Stimulated activated CD4-positive, alpha-beta T cell treated with anti-CD3 and anti-CD28 coated beads, Interleukin-15, amount 100 ng/mL, for 24 hours (primary cell): ENCODE data around the gene TRIM15.
"Not testable (repeated sequence)": the region's sequence is repeated elsewhere in the genome, so short reads cannot be mapped to it uniquely, and the experiment has no call there.

ENCODE experiments used
- DNase-seq: peaks from one replicate; pipeline ENCODE4 v3.0.0-alpha.2; 2020

Gene TRIM15

GRCh38 chr6:30163090-30163917 is at the start of gene TRIM15:
Gene TRIM15, plus strand, starts transcription at chr6:30163546. Its CDS starts 139 bp downstream, at chr6:30163685.
- peak; percentile 80 for DNase-seq

GRCh38 chr6:30113841-30114240 is 49.5 kb upstream of the TRIM15 start:
- no peak for DNase-seq

DNA sequence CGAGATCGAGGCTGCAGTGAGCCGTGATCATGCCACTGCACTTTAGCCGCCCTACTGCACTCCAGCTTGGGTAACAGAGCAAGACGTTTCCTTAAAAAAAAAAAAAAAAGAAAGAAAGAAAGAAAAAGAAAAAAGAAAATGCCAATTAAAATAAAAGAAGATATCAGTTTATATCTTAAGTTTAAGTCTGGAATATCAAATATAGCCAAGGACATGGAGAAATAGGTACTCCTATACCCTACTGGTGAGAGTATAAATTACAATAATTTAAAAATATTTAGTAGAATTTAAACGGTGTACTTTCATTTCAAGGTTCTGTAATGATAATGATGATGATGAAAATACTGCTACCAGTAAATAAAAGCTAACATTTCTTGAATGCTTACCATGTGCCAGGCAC is 46.6 kb upstream of the TRIM15 start:
- DNase-seq: no peak

DNA sequence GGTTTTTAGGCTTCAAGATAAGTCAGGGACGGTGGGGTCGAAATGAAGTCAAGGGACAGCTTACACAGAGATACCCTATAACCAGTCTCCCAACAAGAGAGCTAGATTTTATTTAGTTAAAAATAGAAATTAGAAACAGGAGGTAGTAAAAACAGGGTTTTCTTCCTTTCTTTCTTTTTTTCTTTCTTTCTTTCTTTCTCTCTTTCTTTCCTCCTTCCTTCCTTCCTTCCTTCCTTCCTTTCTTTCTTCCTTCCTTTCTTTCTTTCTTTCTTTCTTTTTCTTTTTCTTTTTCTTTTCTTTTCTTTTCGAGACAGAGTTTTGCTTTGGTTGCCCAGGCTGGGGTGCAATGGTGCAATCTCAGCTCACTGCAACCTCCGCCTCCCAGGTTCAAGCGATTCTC is 44.7 kb upstream of the TRIM15 start:
- not testable (repeated sequence) for DNase-seq

- DNase-seq: no peak
Measured at GRCh38 chr6:30121446-30122366, 41.6 kb upstream of the TRIM15 start.

- no peak for DNase-seq
Measured at GRCh38 chr6:30122515-30122914, 40.8 kb upstream of the TRIM15 start.

DNA sequence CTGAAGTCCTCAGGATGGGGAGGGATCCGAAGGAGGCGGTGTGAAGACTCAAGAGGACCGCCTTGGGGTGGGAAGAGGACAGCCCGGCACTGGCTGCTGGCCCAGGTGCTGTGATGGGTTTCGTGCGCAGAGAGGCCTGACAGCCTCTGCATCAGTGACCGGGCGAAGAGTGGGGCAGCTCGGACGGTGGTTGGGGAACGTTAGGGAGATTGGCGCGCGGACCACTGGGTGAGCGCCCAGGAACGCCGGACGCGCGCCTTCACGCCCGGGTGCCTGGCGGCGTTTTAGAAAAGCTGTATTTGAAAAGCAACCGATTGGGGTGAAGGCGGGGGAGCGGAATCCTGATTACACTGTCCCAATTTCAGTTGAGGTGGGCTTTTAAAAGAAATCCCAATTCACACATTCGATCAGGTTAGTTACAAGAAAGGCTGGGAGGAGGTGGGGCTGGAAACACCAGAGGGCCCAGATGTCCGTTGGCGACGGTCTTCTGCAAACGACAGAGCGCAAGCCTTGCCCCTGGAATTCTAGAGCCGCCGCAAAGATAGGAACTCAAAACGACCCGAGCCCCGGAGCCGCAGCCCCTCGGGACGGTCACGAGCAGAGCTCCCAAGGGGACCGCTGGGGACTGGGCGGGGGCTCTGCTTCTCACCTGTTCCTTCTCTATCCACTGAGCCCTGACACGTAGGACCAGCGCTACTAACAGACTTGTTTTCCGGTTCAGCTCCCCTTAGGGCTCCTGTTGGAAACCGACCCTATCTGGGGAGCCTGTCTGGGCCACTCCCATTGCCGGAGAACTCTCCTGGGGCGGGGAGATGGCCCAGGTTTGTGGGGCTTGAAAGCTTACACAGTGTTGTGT is 35.9 kb upstream of the TRIM15 start:
- DNase-seq: no peak

DNA sequence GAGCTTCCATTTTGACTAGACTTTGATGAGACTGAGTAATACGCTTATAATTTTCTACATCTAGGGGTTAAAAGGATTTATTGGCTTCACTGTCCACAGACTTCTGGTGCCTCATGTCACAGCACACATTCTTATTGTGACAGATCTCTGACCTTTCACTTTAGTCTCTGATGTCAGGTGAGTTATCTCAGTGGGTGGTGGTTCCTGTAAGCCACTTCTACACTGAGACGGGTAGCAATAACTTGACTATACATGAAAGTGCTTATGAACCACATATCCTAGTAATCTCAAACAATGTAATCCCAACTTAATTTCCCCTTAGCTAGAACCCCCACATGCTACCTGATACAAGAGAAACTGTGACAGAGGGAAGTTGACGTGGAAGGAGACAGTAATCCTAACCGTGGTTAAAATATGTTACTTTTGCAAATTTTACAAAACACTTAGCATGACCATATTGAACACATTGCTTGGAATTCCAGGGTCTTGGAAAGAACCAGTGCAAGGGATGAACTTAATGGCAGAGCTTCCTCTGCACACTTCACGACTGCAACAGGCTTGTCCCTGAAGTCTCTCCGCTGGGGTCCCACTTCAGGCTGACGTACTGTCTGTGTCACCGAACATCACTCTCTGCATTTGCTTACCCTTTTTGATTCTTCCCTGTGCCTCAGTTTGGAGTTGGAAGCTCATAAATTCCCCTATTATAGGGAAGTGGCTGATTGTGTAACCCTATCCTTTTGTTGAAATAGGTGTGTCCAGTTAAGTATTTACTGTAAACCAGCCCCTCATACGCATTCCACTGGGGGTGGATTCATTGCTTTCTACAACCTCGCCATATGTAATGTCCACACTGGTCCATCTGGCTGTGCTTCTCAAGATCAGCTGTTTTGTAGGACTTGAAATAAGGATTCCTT is 33.8 kb upstream of the TRIM15 start:
- no peak for DNase-seq

DNA sequence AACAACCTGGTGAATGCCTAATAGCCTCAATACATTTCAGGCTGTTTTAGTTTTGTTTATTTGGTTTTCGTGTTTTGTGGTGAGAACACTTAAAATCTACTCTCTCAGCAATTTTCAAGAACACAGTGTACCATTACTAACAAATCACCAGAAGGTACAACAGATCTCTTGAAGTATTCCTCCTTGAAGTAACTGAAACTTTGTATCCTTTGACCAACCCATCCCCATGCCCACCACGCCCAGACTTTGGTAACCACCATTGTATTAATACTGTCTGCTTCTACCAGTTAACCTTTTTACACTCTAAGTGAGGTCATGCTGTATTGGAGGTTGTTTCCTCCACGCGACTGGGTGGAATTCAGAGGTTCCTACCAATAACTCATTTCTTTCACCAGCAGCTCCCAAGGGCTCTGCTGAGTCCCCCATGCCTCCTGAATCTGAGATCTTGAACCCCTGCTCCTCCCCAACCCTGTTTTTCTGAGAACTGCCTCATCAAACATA is 33.1 kb upstream of the TRIM15 start:
- DNase-seq: no peak

DNA sequence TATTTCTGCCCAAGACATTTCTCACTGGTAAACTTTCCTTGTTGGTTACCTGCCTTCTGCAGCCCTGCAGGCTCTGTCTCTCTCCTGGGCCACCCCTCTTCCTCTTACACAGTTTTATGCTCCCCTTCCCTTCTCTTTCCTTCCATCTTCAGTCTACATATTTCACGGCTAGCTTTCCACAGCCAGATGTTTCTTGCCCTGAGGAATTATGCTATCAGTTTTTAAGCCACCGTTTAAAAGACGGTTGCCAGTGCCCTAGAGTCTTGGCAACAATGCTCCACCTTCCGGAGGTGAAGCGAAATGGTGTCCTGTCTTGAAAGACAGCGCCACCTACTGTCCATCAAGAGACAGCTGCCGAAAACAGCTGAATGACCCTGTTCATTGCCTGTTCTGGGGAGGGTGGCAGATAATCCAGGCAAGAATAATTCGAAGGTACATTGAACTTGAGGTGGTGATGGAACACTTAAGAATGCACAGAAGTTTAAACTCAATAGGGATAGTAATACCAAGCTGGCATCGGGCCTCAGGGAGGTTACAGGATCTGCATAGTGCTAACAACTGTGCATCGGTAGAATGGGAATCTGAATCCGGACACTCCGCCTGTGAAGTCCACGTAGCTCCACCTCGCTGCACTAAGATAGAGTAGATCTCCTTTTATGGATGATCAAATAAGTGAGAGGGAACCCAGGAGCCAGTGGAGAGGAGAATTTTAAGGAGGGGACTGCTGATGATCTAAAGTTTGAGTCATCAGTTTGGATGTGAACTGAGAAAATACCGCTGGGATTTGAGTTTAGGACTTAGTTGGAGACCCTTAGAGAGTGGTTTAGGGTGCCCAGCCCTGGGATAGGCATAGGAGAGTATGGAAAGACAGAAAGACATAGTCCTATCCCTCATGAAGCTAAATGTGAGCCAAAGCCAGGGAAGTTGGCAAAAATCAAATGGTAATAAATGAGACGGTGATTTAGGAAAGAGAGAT is 32.2 kb upstream of the TRIM15 start:
- peak; percentile 69 for DNase-seq

- DNase-seq: no peak
Measured at GRCh38 chr6:30131947-30132497, 31.3 kb upstream of the TRIM15 start.

GRCh38 chr6:30135147-30135546 is 28.2 kb upstream of the TRIM15 start:
- DNase-seq: no peak

DNA sequence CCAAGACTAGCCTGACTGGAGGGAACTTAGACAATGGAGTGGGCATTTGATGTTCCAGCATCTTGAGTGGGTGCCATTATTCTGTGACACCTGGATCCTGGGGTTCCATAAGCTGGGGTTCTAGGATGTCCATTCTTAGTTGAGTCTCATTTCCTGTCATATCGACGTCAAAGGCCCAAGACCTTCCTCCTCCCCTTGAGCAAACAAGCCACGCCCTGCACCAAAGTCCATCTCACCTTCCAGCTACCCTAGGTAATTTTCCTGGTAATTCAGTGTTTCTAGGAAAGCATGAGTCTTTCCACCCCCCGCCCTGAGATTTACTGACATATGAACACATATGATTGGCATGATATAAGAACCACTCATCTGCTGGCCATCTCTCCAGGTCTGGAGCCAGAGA is 27.6 kb upstream of the TRIM15 start, which contains the start of gene TRIM40:
TRIM40 (plus strand) TSS at position 384 of the 400 bp plus-strand sequence. CDS start 897 bp downstream, outside the sequence.
- DNase-seq: no peak

- no peak for DNase-seq
Measured at GRCh38 chr6:30136570-30137286, 26.6 kb upstream of the TRIM15 start.

- DNase-seq: not testable (repeated sequence)
Measured at GRCh38 chr6:30140240-30140639, 23.1 kb upstream of the TRIM15 start.

GRCh38 chr6:30142665-30143064 is 20.7 kb upstream of the TRIM15 start:
- no peak for DNase-seq

DNA sequence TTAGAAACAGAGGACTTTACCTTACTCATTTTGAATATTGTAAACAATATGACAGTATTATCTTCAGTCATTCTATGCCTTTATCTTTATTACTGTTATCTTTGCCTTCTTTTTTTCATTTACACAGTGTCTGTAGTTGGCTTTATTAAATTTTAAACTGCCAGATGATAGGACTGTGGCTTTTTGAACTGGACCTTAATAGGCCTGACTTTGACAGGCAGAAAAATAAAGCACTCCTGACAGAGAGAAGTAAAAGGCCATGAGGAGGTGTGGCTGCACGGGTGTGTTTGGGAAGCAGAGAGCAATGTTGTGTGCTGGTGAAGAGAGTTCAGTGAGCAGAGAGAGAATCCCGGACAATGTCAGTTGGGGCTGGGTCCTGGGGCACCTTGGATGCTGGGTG is 19.6 kb upstream of the TRIM15 start:
- no peak for DNase-seq

DNA sequence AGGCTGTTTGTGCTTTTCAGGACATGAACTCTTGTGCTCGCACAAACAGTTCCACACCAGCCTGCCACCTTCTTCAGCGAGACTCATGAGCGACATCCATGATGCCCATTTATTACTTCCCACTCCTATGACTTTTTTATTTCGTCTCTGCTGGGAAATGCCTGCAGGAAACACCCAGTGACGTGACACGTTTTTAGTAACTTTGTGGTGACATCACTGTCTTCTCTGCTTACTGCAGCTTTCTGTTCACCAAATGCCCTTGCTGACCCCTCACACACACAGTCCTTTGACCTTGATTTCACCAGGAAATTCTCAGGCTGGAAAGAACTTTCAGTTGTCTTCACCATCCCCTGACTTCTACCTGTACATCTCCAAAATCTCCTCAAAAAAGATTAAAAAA is 18.5 kb upstream of the TRIM15 start:
- DNase-seq: no peak

GRCh38 chr6:30145818-30146217 is 17.5 kb upstream of the TRIM15 start:
- no peak for DNase-seq
